Ovary (tissue), 3 donors: ENCODE results near the gene NELL1.

Source experiments
- CTCF ChIP-seq, 3 donors: fragments of 450-650 bp in 2 of 3; fragments of 200-600 bp in 1 of 3; IDR thresholded peaks; one replicate each; pipeline versions ENCODE4 v1.5.1 to v1.8.0; 2016 to 2022; ENCODE audit warnings: antibody characterized with exemption in 3 of 3, mild to moderate bottlenecking in 1 of 3
- EP300 ChIP-seq: sonication (generic); formaldehyde crosslinking; IDR thresholded peaks from one replicate; pipeline ENCODE4 v1.6.1; 2017; ENCODE audit warnings: antibody characterized with exemption
- POLR2A ChIP-seq: fragments of 450-650 bp; IDR thresholded peaks from one replicate; pipeline ENCODE4 v1.6.1; 2017; ENCODE audit warnings: antibody characterized with exemption, mild to moderate bottlenecking, moderate library complexity
- donor health status: DM: no; HTN: no; CAD: no.

- TF ChIP-seq CTCF (IDR thresholded peaks at IDR 0.05) = no peak
- no peak for TF ChIP-seq POLR2A
- no peak for TF ChIP-seq EP300
Measured at GRCh38 chr11:21474529-21474928, 805.1 kb downstream of the NELL1 start.
